Kidney (tissue), 14 donors: Measurements from ENCODE around the gene ASB16. TPM values are rescaled to one million over a fixed set of nuclear protein-coding genes. Genes with fewer than 3 reads are reported as not detected.

ENCODE experiments used
- DNase-seq, 5 donors: peaks; one replicate each; pipeline ENCODE4 v3.0.0-alpha.2; 2013 to 2020
- FAIRE-seq: peaks from 2 replicates; lab custom pipeline; 2012; peaks lifted over from hg19 to GRCh38; lab: Jason Lieb, UNC
- H3K27ac ChIP-seq, 2 donors: one replicate each; pipeline ENCODE4 v1.7.0; 2013; ENCODE audit warnings: low read depth in 2 of 2, low read length in 2 of 2, inconsistent platforms in 1 of 2
- H3K27me3 ChIP-seq: one replicate; pipeline ENCODE4 v1.7.1; 2013; ENCODE audit warnings: low read length, inconsistent platforms; ENCODE audit not compliant: control insufficient read depth, insufficient read depth
- H3K36me3 ChIP-seq, 3 donors: one replicate each; pipeline versions ENCODE4 v1.7.0 to v1.7.1; 2013; ENCODE audit warnings: low read length in 3 of 3, control low read depth in 1 of 3, inconsistent platforms in 1 of 3; ENCODE audit not compliant: insufficient read depth in 3 of 3, control insufficient read depth in 2 of 3
- H3K4me1 ChIP-seq, 3 donors: one replicate each; pipeline versions ENCODE4 v1.7.0 to v1.7.1; 2013; ENCODE audit warnings: low read length in 3 of 3, inconsistent platforms in 1 of 3, low read depth in 1 of 3; ENCODE audit not compliant: control insufficient read depth in 2 of 3, insufficient read depth in 2 of 3
- H3K4me3 ChIP-seq, 3 donors: one replicate each; pipeline versions ENCODE4 v1.7.0 to v1.8.1; 2013; ENCODE audit warnings: low read length in 3 of 3, control low read depth in 1 of 3, inconsistent platforms in 1 of 3
- H3K9ac ChIP-seq, 3 donors: one replicate each; pipeline versions ENCODE4 v1.7.0 to v1.7.1; 2013; ENCODE audit warnings: low read length in 3 of 3, control low read depth in 1 of 3, inconsistent platforms in 1 of 3
- H3K9me3 ChIP-seq, 3 donors: one replicate each; pipeline versions ENCODE4 v1.7.0 to v1.7.1; 2013; ENCODE audit warnings: low read length in 3 of 3, control low read depth in 1 of 3, inconsistent platforms in 1 of 3; ENCODE audit not compliant: control insufficient read depth in 2 of 3, insufficient read depth in 1 of 3
- CTCF ChIP-seq: IDR thresholded peaks from 3 replicates; pipeline ENCODE4 v1.5.1; 2012; ENCODE audit warnings: mild to moderate bottlenecking, moderate library complexity, borderline replicate concordance; ENCODE audit not compliant: insufficient read depth; ENCODE audit errors: extremely low read depth
- intact Hi-C: fragments of 100-400 bp; cut with DNase I; formaldehyde crosslinking; loops from one replicate; pipeline ENCODE4 v1.11.1; 2022
- polyA plus RNA-seq: library from polyadenylated mRNA; stranded (reverse); fragments of 350-450 nt; fragmentation: Illumina TruSeq; extraction: RNeasy Lipid Tissue Mini Kit (QIAGEN cat#74804); gene quantifications from one replicate; pipeline ENCODE4 v1.2.3, GENCODE V29; 2014; ENCODE audit warnings: low read depth, low replicate concordance; ENCODE audit not compliant: insufficient read depth
- total RNA-seq: library from RNA; stranded (reverse); fragmentation: NEBNext Ultra II Directional; extraction: Animal tissue kit (Norgen Biotek cat#: 25700); gene quantifications from one replicate; pipeline ENCODE4 v1.2.1, GENCODE V29; 2021
- donor health status: control.
- donor health status: control.
- donor health status: control.
- donor health status: control.
- donor health status: control.
- donor health status: DM: yes; HTN: yes; CAD: no.
- donor health status: Normal renal cell carcinoma (clear cell type).

ASB16 gene
- total and polyA plus RNA-seq, 2 donors from 2014 or later: 0.25 to 0.90 TPM

DNA sequence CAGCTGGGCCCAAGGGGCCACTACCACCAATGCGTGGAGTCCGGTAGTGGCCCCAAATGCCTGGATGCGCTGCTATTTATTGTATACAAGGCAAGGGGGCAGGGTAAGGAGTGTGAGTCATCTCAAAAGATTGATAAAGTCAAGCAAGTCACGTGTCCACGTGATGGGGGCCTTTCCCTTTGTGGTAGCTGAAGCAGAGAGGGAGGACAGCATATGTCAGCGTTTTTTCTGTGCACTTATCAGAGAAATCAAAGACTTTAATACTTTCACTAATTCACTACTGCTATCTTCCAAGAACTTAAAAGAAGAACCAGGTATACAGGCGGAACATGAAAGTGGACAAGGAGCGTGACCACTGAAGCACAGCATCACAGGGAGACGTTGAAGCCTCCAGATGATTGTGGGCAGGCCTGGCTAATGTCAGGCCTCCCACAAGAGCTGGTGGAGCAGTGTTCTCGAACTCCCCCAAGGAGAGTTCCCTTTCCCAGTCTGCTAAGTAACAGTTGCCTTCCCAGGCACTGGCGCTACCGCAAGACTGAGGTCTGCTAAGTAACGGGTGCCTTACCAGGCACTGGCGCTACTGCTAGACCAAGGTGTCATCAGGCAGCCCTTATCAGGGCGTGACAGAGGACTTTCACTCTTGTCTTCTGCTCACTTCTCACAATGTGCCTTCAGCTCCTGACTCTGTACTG, 10.8 kb upstream of the ASB16 start:
- intact Hi-C loops: no loop called here
- H3K4me3 ChIP-seq: no peak overlapping the region
- H3K4me1 ChIP-seq: no peaks in the 10 kb centered on the region
- H3K9ac ChIP-seq: no peak overlapping the region
- H3K27me3 ChIP-seq: no peaks in the 10 kb centered on the region
- no peak for TF ChIP-seq CTCF
- FAIRE-seq (no peak), DNase-seq (no peak)
- no peaks in the 10 kb centered on the region for H3K36me3 ChIP-seq
- no peaks in the 10 kb centered on the region for H3K9me3 ChIP-seq
- no peak overlapping the region for H3K27ac ChIP-seq

GRCh38 chr17:44164476-44164875, 6.0 kb upstream of the ASB16 start:
- no peak for DNase-seq
- H3K4me3 ChIP-seq: no peak overlapping the region
- H3K27ac ChIP-seq: no peak overlapping the region
- no peak for FAIRE-seq
- intact Hi-C loops: no loop called here
- H3K27me3 ChIP-seq: no peaks in the 10 kb centered on the region
- peaks cover 0 to 2% (median 0%) of the 10 kb centered on the region in 3 donors for H3K4me1 ChIP-seq
- H3K9ac ChIP-seq: no peak overlapping the region
- no peak for TF ChIP-seq CTCF
- no peaks in the 10 kb centered on the region for H3K36me3 ChIP-seq
- no peaks in the 10 kb centered on the region for H3K9me3 ChIP-seq

GRCh38 chr17:44167181-44167861, 3.2 kb upstream of the ASB16 start:
- H3K4me1 ChIP-seq: peaks cover 0 to 7% (median 0%) of the 10 kb centered on the region in 3 donors
- no peak overlapping the region for H3K4me3 ChIP-seq
- no peaks in the 10 kb centered on the region for H3K36me3 ChIP-seq
- TF ChIP-seq CTCF: no peak
- H3K9ac ChIP-seq: no peak overlapping the region
- intact Hi-C loops: no loop called here
- DNase-seq (peak in 1 of 5 donors; percentile 31), FAIRE-seq (no peak)
- H3K27me3 ChIP-seq: no peaks in the 10 kb centered on the region
- no peaks in the 10 kb centered on the region for H3K9me3 ChIP-seq
- H3K27ac ChIP-seq: no peak overlapping the region
